BLaER1 treated with 17β-estradiol and CSF1 and Interleukin-3, amounts not matched to agents 10 nM and 100 nM (cell line): Measurements from ENCODE around the gene AGXT.

Experiments used
- H3K27ac ChIP-seq, 11 experiments: shearing (Covaris generic); formaldehyde crosslinking; 2 replicates each; pipeline ENCODE4 v1.8.1; 2022
- H3K27me3 ChIP-seq, 11 experiments: shearing (Covaris generic); formaldehyde crosslinking; 2 replicates each; pipeline ENCODE4 v1.8.1; 2022
- H3K36me3 ChIP-seq, 11 experiments: shearing (Covaris generic); formaldehyde crosslinking; 2 replicates each; pipeline ENCODE4 v1.8.1; 2022
- H3K4me1 ChIP-seq, 10 experiments: shearing (Covaris generic); formaldehyde crosslinking; 2 replicates each; pipeline ENCODE4 v1.8.1; 2022
- H3K4me2 ChIP-seq, 11 experiments: shearing (Covaris generic); formaldehyde crosslinking; 2 replicates each; pipeline ENCODE4 v1.8.1; 2022
- H3K4me3 ChIP-seq, 10 experiments: shearing (Covaris generic); formaldehyde crosslinking; 2 replicates each; pipeline ENCODE4 v1.8.1; 2022
- H3K9ac ChIP-seq, 11 experiments: shearing (Covaris generic); formaldehyde crosslinking; 2 replicates each; pipeline ENCODE4 v1.8.1; 2022
- H3K9me3 ChIP-seq, 11 experiments: shearing (Covaris generic); formaldehyde crosslinking; replicated peaks in 1 of 11; 2 replicates each; pipeline ENCODE4 v1.8.1; 2022
- H4K20me1 ChIP-seq, 11 experiments: shearing (Covaris generic); formaldehyde crosslinking; 2 replicates each; pipeline ENCODE4 v1.8.1; 2022
- Cebpa-rat ChIP-seq, 11 experiments: shearing (Covaris generic); IDR thresholded peaks; 2 replicates each; pipeline ENCODE4 v1.8.1; 2022

AGXT gene

DNA sequence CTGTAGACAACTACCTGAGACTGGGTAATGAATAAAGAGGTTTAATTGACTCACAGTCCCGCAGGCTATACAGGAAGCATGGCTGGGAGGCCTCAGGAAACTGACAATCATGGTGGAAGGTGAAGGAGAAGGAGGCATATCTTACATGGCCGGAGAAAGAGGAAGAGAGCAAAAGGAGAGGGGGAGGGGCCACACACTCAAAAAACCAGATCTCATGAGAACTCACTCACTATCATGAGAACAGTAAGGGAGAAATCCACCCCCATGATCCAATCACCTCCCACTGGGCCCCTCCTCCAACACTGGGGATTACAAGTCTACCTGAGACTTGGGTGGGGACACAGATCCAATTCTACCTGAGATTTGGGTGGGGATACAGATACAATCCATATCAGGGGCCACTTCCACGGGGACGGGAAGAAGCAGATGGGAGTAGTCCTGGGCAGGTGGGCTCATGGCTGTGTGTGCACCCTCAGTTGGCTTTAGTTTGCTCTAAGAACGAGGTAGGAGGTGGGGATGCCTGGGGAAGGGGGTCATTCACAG, 17.5 kb downstream of the AGXT start:
- Histone ChIP-seq H3K4me3 (peak overlapping the region in 2 of 10 experiments; percentile 14 to 34; a peak in 2 of 20 replicates), H3K4me1 (peaks cover 30 to 54% (median 43%) of the 10 kb centered on the region in 10 experiments), H3K27ac (peak overlapping the region in 6 of 11 experiments; percentile 17 to 75 (median 60); a peak in 12 of 22 replicates), H3K9me3 (no peaks in the 10 kb centered on the region), H3K9ac (peak overlapping the region in 2 of 11 experiments; percentile 0 to 42; a peak in 2 of 22 replicates), H3K27me3 (no peaks in the 10 kb centered on the region), H3K36me3 (no peaks in the 10 kb centered on the region), H3K4me2 (peak overlapping the region; percentile 48 to 88 (median 66); a peak in 21 of 22 replicates), H4K20me1 (no peaks in the 10 kb centered on the region)
- TF ChIP-seq Cebpa-rat (IDR thresholded peaks at IDR 0.05): no peak

DNA sequence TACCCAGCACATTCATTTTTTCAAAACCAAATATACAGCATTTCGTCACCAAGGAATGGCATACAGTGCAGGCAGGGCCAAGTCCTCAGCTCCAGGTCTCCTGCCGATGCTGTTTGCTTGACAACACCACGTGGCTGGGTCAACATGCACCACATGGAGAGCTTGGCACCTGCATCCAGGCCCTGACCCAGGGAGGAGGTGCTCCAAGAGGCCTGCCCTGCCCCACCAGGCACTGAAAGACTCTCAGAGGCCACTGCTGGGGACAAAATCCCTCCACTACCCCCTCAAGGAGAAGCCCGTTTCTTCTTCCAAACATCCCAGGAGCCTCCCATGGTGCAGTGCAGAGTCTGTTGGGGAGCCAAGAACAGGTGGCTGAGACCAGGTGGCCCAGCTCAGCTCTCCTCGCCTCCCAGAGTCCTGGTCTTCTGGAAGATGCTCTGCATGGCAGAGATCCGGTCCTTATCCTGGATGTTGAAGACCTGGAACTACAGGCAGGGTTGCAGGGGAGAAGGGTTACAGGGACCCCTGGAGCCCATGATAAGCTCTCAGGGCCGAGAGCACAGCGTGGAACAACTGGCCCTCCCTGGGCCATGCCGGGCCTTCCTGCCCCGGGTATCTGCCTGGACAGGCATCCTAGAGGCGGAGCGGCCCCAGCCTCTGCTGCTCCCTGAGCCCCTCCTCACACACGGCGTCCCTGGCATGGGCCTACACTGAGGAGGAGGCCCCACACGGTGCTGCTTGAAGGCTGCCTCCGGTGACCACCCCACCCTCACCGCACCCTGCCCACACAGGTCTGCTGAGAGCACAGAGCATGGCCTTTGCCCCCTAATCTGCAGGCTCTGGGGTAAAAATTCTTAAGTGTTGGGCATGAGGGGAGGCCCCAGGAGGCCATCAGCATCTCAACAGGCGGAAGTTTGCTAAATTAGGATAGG, 18.3 kb downstream of the AGXT start:
- no peaks in the 10 kb centered on the region for H3K9me3 ChIP-seq
- peak overlapping the region; percentile 44 to 88 (median 66) for H3K4me2 ChIP-seq
- H3K9ac ChIP-seq: peak overlapping the region in 3 of 11 experiments; percentile 9 to 38 (median 13); a peak in 1 of 22 replicates
- TF ChIP-seq Cebpa-rat (IDR thresholded peaks at IDR 0.05): no peak
- no peaks in the 10 kb centered on the region for H4K20me1 ChIP-seq
- H3K27me3 ChIP-seq: no peaks in the 10 kb centered on the region
- H3K36me3 ChIP-seq: no peaks in the 10 kb centered on the region
- H3K27ac ChIP-seq: peak overlapping the region in 4 of 11 experiments; percentile 13 to 75 (median 33); a peak in 6 of 22 replicates
- no peak overlapping the region for H3K4me3 ChIP-seq
- peaks cover 29 to 50% (median 36%) of the 10 kb centered on the region in 10 experiments for H3K4me1 ChIP-seq

DNA sequence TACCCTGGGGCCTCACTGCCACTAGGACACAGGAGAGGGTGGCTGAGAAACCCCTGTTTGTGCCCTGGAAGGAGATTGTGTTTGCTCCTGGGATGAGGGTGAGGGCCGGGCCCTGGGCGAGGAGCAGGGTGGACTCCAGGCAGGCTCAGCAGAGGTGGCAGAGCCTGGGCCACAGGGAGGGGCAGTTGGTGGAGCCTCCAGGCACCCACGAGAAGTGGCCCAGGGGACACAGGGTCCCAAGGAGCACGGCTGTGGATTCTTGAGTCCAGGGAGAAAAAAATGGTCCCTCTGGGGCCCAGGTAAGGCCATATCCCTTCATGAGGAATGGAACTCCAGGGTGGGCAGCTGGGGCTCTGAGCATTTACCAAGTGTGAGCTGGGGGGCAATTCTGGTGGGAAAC, 19.0 kb downstream of the AGXT start:
- no peak for TF ChIP-seq Cebpa-rat (IDR thresholded peaks at IDR 0.05)
- Histone ChIP-seq H3K4me2 (peak overlapping the region in 8 of 11 experiments; percentile 15 to 86 (median 58); a peak in 14 of 22 replicates), H3K4me1 (peaks cover 28 to 50% (median 36%) of the 10 kb centered on the region in 10 experiments), H4K20me1 (no peaks in the 10 kb centered on the region), H3K9ac (peak overlapping the region in 3 of 11 experiments; percentile 9 to 38 (median 13); a peak in 1 of 22 replicates), H3K9me3 (no peaks in the 10 kb centered on the region), H3K36me3 (no peaks in the 10 kb centered on the region), H3K27ac (peak overlapping the region in 5 of 11 experiments; percentile 7 to 44 (median 29); a peak in 5 of 22 replicates), H3K4me3 (no peak overlapping the region), H3K27me3 (no peaks in the 10 kb centered on the region)

DNA sequence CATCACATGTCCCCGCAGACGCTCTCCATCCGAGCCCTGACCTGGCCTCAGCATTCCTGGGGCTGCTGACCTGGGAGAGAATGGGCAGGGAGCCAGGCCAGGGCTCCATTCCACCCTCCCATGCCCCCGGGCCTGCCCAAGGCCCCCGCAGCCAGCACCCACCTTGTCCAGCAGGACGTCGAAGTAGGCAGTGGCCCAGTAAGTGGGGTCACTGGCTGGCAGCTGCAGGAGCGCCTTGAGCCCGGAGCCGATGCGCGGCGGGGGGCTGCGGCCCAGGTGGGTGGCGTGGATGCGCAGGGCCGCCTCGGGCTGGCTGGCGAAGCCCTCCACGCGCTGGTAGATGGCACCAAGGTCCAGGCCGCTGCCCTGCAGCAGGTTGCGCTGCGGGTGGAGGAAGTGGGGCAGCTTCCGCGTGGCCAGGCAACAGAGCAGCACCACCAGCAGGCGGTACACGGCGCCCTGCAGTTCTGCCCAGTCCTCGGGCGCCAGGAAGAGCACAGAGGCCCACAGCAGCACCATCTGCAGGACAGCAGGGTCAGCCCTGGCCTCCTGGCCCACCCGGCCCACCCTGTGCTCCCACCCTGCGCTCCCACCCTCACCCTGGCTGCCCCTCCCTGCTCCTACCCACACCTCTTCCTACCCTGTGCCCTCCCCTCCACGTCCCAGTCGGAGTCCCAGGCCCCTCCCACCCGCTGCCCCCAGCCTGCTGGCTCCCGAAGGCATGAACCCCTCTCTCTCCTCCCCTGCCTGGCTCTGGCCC, 19.7 kb downstream of the AGXT start:
- H3K4me2 ChIP-seq: peak overlapping the region in 7 of 11 experiments; percentile 44 to 86 (median 58); a peak in 11 of 22 replicates
- no peaks in the 10 kb centered on the region for H4K20me1 ChIP-seq
- no peaks in the 10 kb centered on the region for H3K27me3 ChIP-seq
- no peak overlapping the region for H3K4me3 ChIP-seq
- no peak for TF ChIP-seq Cebpa-rat (IDR thresholded peaks at IDR 0.05)
- peaks cover 28 to 50% (median 37%) of the 10 kb centered on the region in 10 experiments for H3K4me1 ChIP-seq
- no peak overlapping the region for H3K9ac ChIP-seq
- H3K9me3 ChIP-seq: no peaks in the 10 kb centered on the region
- H3K27ac ChIP-seq: 0 out of 22 replicates have a peak overlapping the region, but pooled peaks of 2 of the 11 experiments have one; percentile 7 to 44
- no peaks in the 10 kb centered on the region for H3K36me3 ChIP-seq

DNA sequence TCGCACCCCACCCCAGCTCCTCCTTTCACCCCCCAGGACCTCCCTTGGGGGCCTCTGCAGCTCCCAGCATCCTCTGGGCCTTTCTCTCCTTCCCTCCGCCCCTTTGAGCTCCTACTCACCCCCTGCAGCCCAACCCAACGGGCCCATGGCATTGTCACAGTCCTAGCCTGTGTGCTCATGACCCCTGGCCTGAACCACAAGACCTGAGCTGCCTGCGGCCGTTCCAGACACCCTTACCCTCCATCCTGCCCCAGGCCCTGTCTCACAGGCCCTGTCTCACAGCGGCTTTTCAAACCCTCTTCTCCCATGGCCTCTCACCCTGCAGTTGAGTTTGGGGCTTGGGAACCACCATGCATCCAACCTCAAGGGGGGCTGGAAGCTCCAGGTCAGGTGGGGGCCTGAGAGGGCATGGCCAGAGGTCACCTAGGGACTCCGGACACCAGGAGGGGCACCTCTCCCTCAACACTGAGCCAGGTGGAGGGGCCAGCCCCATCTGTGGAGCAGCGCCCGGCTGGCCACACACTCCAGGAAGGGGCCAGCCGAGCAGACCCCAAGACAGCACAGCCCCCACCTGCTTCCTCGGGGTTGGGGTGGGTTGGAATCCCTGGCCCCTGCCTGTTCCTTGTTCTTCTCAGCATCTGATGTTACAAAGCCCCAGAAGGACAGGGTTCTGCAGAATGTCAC, 20.4 kb downstream of the AGXT start:
- Histone ChIP-seq H3K27ac (no peak overlapping the region), H3K4me2 (0 out of 22 replicates have a peak overlapping the region, but pooled peaks of 1 of the 11 experiments have one; percentile 2), H3K9me3 (no peaks in the 10 kb centered on the region), H3K9ac (no peak overlapping the region), H3K27me3 (no peaks in the 10 kb centered on the region), H3K4me1 (peaks cover 28 to 56% (median 44%) of the 10 kb centered on the region in 10 experiments), H3K4me3 (no peak overlapping the region), H3K36me3 (no peaks in the 10 kb centered on the region), H4K20me1 (no peaks in the 10 kb centered on the region; a peak in 2 of 22 replicates)
- TF ChIP-seq Cebpa-rat (IDR thresholded peaks at IDR 0.05): no peak

DNA sequence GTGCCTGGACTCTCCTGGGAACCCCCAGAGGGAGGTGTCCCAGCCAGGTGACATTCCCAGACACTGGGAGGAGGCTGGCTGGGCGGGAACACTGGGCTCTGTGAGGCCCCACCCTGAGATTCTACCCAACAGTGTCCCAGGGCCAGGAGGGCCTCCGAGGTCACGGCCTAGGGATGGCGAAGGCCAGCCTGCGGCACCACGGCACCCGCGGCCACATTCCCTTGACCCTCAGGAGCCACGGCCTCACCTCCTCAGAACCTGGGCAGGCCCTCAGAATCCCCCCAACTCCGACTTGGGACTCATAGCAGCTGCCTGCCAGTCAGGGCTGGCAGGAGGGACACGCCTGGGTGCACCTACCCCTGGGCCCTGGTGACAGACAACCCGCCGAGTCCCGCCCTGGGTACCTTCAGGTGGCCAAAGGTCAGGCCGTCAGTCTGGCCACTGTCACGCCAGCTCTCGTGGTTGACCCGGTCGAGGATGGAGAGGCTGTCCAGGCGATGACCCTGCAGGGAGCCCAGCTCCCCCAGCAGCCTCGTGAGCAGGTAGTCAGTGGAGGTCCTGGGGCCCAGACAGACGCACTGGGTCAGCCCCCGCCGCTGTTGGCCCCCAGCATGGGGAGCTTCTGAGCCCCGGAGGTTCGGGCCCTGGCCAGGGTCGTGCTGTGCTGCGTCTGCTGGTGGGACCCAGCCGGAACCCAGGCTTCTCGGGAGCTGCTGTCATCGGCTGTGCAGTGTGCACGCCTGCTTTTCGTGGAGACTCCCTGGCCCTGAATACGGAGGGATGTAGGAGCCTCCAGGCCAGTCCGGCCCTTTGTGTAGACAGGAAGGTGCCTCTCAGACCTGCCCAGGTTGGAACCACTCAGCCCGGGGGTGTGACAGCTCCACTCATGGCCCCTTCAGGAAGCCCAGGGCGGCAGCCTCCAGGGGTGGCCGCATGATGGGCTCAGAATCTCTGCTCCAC, 21.3 kb downstream of the AGXT start:
- H3K27ac ChIP-seq: no peak overlapping the region
- 0 out of 22 replicates have a peak overlapping the region, but pooled peaks of 1 of the 11 experiments have one; percentile 2 for H3K4me2 ChIP-seq
- H3K4me3 ChIP-seq: no peak overlapping the region
- H3K4me1 ChIP-seq: peaks cover 28 to 51% (median 40%) of the 10 kb centered on the region in 10 experiments
- no peaks in the 10 kb centered on the region for H3K36me3 ChIP-seq
- H3K9ac ChIP-seq: no peak overlapping the region
- no peaks in the 10 kb centered on the region for H3K27me3 ChIP-seq
- no peak for TF ChIP-seq Cebpa-rat (IDR thresholded peaks at IDR 0.05)
- no peaks in the 10 kb centered on the region for H3K9me3 ChIP-seq
- no peaks in the 10 kb centered on the region; a peak in 2 of 22 replicates for H4K20me1 ChIP-seq

DNA sequence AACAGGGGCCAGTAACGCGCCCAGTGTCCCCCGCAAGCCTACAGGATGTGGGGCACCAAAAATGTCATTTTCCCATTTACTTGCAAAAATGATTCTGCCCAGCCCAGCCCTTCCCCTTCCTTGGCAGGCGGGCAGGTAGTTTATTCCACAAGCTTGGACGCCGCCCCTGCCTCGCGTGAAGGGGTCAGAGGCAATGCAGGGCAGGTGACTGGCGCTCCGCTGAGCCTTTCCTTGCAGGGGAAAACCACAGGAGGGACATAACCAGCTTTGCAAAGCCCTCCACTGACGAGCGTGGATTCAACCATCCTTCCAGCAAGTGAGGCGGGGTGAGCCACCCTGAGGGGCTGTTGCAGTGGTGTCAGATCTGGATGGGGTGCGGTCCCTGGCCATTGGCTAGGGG, 22.1 kb downstream of the AGXT start:
- Histone ChIP-seq H3K4me2 (no peak overlapping the region), H3K27ac (no peak overlapping the region), H3K36me3 (no peaks in the 10 kb centered on the region), H3K27me3 (no peaks in the 10 kb centered on the region), H4K20me1 (no peaks in the 10 kb centered on the region; a peak in 2 of 22 replicates), H3K4me3 (no peak overlapping the region), H3K9me3 (no peaks in the 10 kb centered on the region), H3K9ac (no peak overlapping the region), H3K4me1 (peaks cover 20 to 43% (median 32%) of the 10 kb centered on the region in 10 experiments)
- no peak for TF ChIP-seq Cebpa-rat (IDR thresholded peaks at IDR 0.05)
